ENCODE measurements around the gene DNM1L.

GRCh38 chr12:32718926-32719325, 39.8 kb downstream of the DNM1L start:
- no peak for TF ChIP-seq CTCF (conservative IDR thresholded peaks at IDR 0.05; ENCODE audit: low read depth, low read length)
- TF ChIP-seq EZH2 (IDR thresholded peaks at IDR 0.05; ENCODE audit: borderline replicate concordance, low read depth, low read length, poor library complexity, severe bottlenecking): no peak

All from A673 (cell line).